ENCODE results near the gene CTSL.

CTSL gene

GRCh38 chr9:87776481-87777379, 50.8 kb downstream of the CTSL start:
- POLR2A ChIA-PET, result no interaction called here
- TF ChIP-seq, protein P1, sequence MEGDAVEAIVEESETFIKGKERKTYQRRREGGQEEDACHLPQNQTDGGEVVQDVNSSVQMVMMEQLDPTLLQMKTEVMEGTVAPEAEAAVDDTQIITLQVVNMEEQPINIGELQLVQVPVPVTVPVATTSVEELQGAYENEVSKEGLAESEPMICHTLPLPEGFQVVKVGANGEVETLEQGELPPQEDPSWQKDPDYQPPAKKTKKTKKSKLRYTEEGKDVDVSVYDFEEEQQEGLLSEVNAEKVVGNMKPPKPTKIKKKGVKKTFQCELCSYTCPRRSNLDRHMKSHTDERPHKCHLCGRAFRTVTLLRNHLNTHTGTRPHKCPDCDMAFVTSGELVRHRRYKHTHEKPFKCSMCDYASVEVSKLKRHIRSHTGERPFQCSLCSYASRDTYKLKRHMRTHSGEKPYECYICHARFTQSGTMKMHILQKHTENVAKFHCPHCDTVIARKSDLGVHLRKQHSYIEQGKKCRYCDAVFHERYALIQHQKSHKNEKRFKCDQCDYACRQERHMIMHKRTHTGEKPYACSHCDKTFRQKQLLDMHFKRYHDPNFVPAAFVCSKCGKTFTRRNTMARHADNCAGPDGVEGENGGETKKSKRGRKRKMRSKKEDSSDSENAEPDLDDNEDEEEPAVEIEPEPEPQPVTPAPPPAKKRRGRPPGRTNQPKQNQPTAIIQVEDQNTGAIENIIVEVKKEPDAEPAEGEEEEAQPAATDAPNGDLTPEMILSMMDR (IDR thresholded peaks at IDR 0.05; ENCODE audit: control extremely low read depth, extremely low read depth, low read depth, missing control alignments), result no peak
- CTCF ChIA-PET, result no interaction called here
- DNase-seq (ENCODE audit: extremely low spot score), result no peak

DNA sequence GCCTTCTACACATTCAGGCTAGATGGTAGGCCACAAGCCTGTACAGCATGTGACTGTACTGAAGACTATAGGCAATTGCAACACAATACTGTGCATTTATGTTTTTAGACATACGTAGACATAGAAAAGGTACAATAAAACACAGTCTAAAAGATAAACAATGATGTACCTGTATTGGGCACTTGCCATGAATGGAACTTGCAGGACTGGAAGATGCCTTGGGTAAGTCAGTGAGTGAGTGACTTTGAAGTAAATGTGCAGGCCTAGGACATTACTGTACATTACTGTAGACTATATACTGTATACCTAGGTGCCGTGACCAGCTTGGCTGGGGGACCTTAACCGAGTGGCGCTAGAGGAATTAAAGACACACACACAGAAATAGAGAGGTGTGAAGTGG, 53.1 kb downstream of the CTSL start:
- POLR2A ChIA-PET, result no interaction called here
- no peak for DNase-seq (ENCODE audit: extremely low spot score)
- TF ChIP-seq, protein P1 (IDR thresholded peaks at IDR 0.05; ENCODE audit: control extremely low read depth, extremely low read depth, low read depth, missing control alignments), result no peak
- CTCF ChIA-PET, result no interaction called here

Data from GM10248 (cell line).